K562 (cell line): ENCODE measurements around the gene ACKR3. TPM values are rescaled to one million over a fixed set of nuclear protein-coding genes. Genes with fewer than 3 reads are reported as not detected.

Source experiments
- ATAC-seq: fragments of 200-7000 bp; cut with Tn5 transposase; 3 replicates; pipeline ENCODE4 v1.9.1; 2020; ENCODE audit warnings: moderate library complexity
- BruUV-seq: library from RNA; stranded (reverse); fragments of 400-500 nt; replicated peaks from 2 replicates; lab custom pipeline; 2021; lab: Mats Ljungman, UMichigan
- CTCF ChIA-PET: fragments of 300-600 bp; formaldehyde crosslinking; extraction: SDS; loops from one replicate; lab custom pipeline; 2021; ENCODE audit warnings: low intra/inter-chr PET ratio; lab: Yijun Ruan, JAX
- POLR2A ChIA-PET: fragments of 300-600, 350-650 bp; sonication (Branson Sonifier 250); formaldehyde crosslinking; extraction: SDS; loops from one replicate; lab custom pipeline; 2021; ENCODE audit warnings: antibody characterized with exemption, inconsistent platforms; lab: Yijun Ruan, JAX
- DNase-seq, 4 experiments: peaks; one replicate each; pipeline versions ENCODE4 v3.0.0 to v3.0.0-alpha.2; 2011 to 2018; ENCODE audit warnings: low spot score in 3 of 4, mixed read lengths in 3 of 4; ENCODE audit errors: extremely low read depth in 1 of 4
- FAIRE-seq: peaks from 2 replicates; lab custom pipeline; 2011; peaks lifted over from hg19 to GRCh38; lab: Jason Lieb, UNC
- H2AFZ ChIP-seq: 2 replicates; pipeline ENCODE4 v1.6.0; 2011; ENCODE audit warnings: low read depth, low read length, control low read depth, inconsistent platforms
- H3K27ac ChIP-seq: fragments of 200-600 bp; 3 replicates; pipeline ENCODE4 v1.8.0; 2011; ENCODE audit warnings: low read depth, mild to moderate bottlenecking, control low read depth, inconsistent platforms, low read length, moderate library complexity, mixed read lengths; ENCODE audit errors: extremely low read depth
- H3K27me3 ChIP-seq, 2 experiments: fragments of 300-600 bp in 1 of 2; 2 replicates in 1 of 2; 3 replicates in 1 of 2; pipeline versions ENCODE4 v1.6.0 to v1.8.0; 2011; ENCODE audit warnings: inconsistent platforms in 2 of 2, low read length in 2 of 2, mild to moderate bottlenecking in 1 of 2, mixed read lengths in 1 of 2, moderate library complexity in 1 of 2; ENCODE audit not compliant: control insufficient read depth in 2 of 2, insufficient read depth in 2 of 2
- H3K36me3 ChIP-seq: fragments of 300-600 bp; 3 replicates; pipeline ENCODE4 v1.8.0; 2011; ENCODE audit warnings: mild to moderate bottlenecking, low read length, inconsistent platforms; ENCODE audit not compliant: control insufficient read depth, insufficient read depth
- H3K4me1 ChIP-seq, 2 experiments: fragments of 200-600 bp in 1 of 2; replicated peaks in 1 of 2; 2 replicates in 1 of 2; 3 replicates in 1 of 2; pipeline versions ENCODE4 v1.5.1 to v1.8.0; 2011; ENCODE audit warnings: inconsistent platforms in 2 of 2, low read length in 2 of 2, mild to moderate bottlenecking in 1 of 2, mixed read lengths in 1 of 2, moderate library complexity in 1 of 2; ENCODE audit not compliant: control insufficient read depth in 2 of 2, insufficient read depth in 2 of 2
- H3K4me2 ChIP-seq: 2 replicates; pipeline ENCODE4 v1.6.1; 2011; ENCODE audit warnings: low read length, control low read depth, inconsistent platforms, mixed read lengths; ENCODE audit not compliant: insufficient read depth
- H3K4me3 ChIP-seq: fragments of 200-600 bp; sonication (generic), shearing (Covaris generic); 2 replicates; pipeline ENCODE4 v1.5.1; 2016; ENCODE audit warnings: control low read depth, inconsistent platforms
- H3K79me2 ChIP-seq: fragments of 200-600 bp; 3 replicates; pipeline ENCODE4 v1.8.0; 2011; ENCODE audit warnings: low read length, inconsistent platforms; ENCODE audit not compliant: control insufficient read depth, insufficient read depth
- H3K9ac ChIP-seq, 2 experiments: 2 replicates each; pipeline versions ENCODE4 v1.6.0 to v1.6.1; 2011; ENCODE audit warnings: low read depth in 2 of 2, low read length in 2 of 2, control low read depth in 1 of 2, inconsistent platforms in 1 of 2, mild to moderate bottlenecking in 1 of 2, mixed read lengths in 1 of 2; ENCODE audit not compliant: insufficient read depth in 1 of 2
- H3K9me1 ChIP-seq: one replicate; pipeline ENCODE4 v1.6.0; 2011; ENCODE audit warnings: inconsistent platforms, mild to moderate bottlenecking, low read length, moderate library complexity; ENCODE audit not compliant: control insufficient read depth, insufficient read depth
- H3K9me3 ChIP-seq: replicated peaks from 2 replicates; pipeline ENCODE4 v1.5.1; 2011; ENCODE audit warnings: low read depth, low read length, inconsistent platforms; ENCODE audit not compliant: control insufficient read depth, insufficient read depth
- H4K20me1 ChIP-seq: replicated peaks from 2 replicates; pipeline ENCODE4 v1.6.1; 2011; ENCODE audit warnings: low read length, inconsistent platforms, mixed read lengths; ENCODE audit not compliant: control insufficient read depth, insufficient read depth
- ESRRB ChIP-seq: fragments of 250-450 bp; sonication (Bioruptor Pico); IDR thresholded peaks from 2 replicates; pipeline ENCODE4 v1.5.0; 2020; ENCODE audit warnings: mild to moderate bottlenecking, moderate library complexity, borderline replicate concordance
- HIVEP1 ChIP-seq: fragments of 250-450 bp; sonication (Bioruptor Pico); IDR thresholded peaks from 2 replicates; pipeline ENCODE4 v1.4.0; 2020; ENCODE audit warnings: mild to moderate bottlenecking
- PHB ChIP-seq: fragments of 250-450 bp; sonication (Bioruptor Pico); IDR thresholded peaks from 2 replicates; pipeline ENCODE4 v1.5.0; 2021
- SETDB1 ChIP-seq: IDR thresholded peaks from one replicate; pipeline ENCODE4 v1.6.1; 2012; ENCODE audit warnings: low read length, control low read depth, inconsistent platforms
- SLC30A9 ChIP-seq: fragments of 250-450 bp; sonication (Bioruptor Pico); IDR thresholded peaks from 2 replicates; pipeline ENCODE4 v1.8.0; 2022; ENCODE audit warnings: mild to moderate bottlenecking, moderate library complexity
- SP1 ChIP-seq: sonication (generic); formaldehyde crosslinking; IDR thresholded peaks from 2 replicates; pipeline ENCODE4 v1.8.1; 2022; ENCODE audit warnings: mild to moderate bottlenecking, missing genetic modification reagents
- TBP ChIP-seq: optimal IDR thresholded peaks from 2 replicates; pipeline ENCODE3; 2011; ENCODE audit warnings: low read depth, low read length, improper control_type of control experiment
- TCF7 ChIP-seq: sonication (generic); IDR thresholded peaks from 2 replicates; pipeline ENCODE4 v1.6.1; 2016; ENCODE audit warnings: antibody characterized with exemption, borderline replicate concordance
- ZNF282 ChIP-seq: sonication (generic); formaldehyde crosslinking; IDR thresholded peaks from 2 replicates; pipeline ENCODE4 v1.8.1; 2023; ENCODE audit warnings: missing genetic modification reagents
- WGBS: fragments of 100-300 bp; shearing (Covaris generic); methylation state at CpG from one replicate; pipeline ENCODE4 v1.1.6; 2016; ENCODE audit warnings: low coverage, mixed read lengths; ENCODE audit not compliant: insufficient coverage; ENCODE audit errors: missing lambda C conversion rate; 5-methylcytosine and 5-hydroxymethylcytosine counted together
- in situ Hi-C: fragments of 300-500 bp; cut with MboI; formaldehyde crosslinking; loops from 4 replicates; pipeline ENCODE4 v1.15.0; 2018; ENCODE audit warnings: inconsistent platforms, mixed read lengths
- intact Hi-C: fragments of 100-400 bp; cut with micrococcal nuclease; formaldehyde crosslinking; loops from 2 replicates; pipeline ENCODE4 v1.14.2; 2022
- polyA plus RNA-seq, 8 experiments: library from polyadenylated mRNA; depleted of rRNA in 4 of 8; stranded (reverse) in 5 of 8; unstranded in 3 of 8; fragments of >200 nt; fragmentation: Nextera tagmentation in 2 of 8; fragmentation: Illumina TruSeq in 1 of 8; extraction: Ambion mirVana in 2 of 8; extraction: Trizol in 1 of 8; gene quantifications; 2 replicates each; pipeline versions ENCODE4 v1.2.1 to v1.2.3, GENCODE V29; 2011 to 2014; ENCODE audit warnings: inconsistent platforms in 1 of 8, missing spikeins in 1 of 8
- total RNA-seq, 7 experiments: library from RNA; depleted of rRNA in 6 of 7; stranded (reverse); fragments of >200 nt in 6 of 7; fragmentation: Illumina TruSeq in 2 of 7; extraction: Trizol in 2 of 7; gene quantifications; 2 replicates each; pipeline versions ENCODE4 v1.2.1 to v1.2.3, GENCODE V29; 2011 to 2021; ENCODE audit warnings: low replicate concordance in 1 of 7
- TF ChIP-seq, protein P1 (sequence below): fragments of 250-450 bp; sonication (Bioruptor Pico); IDR thresholded peaks from 2 replicates; pipeline ENCODE4 v1.4.0; 2020; ENCODE audit warnings: mild to moderate bottlenecking, moderate library complexity, borderline replicate concordance

The ACKR3 gene
- total and polyA plus RNA-seq, 9 of the 15 experiments (the other 6 are each of a cell fraction or from before 2014, with no cell fraction given): 0.07 TPM; not detected in 8

GRCh38 chr2:236576953-236577352 is 7.3 kb downstream of the ACKR3 start (continued):
- TF ChIP-seq, protein P1, sequence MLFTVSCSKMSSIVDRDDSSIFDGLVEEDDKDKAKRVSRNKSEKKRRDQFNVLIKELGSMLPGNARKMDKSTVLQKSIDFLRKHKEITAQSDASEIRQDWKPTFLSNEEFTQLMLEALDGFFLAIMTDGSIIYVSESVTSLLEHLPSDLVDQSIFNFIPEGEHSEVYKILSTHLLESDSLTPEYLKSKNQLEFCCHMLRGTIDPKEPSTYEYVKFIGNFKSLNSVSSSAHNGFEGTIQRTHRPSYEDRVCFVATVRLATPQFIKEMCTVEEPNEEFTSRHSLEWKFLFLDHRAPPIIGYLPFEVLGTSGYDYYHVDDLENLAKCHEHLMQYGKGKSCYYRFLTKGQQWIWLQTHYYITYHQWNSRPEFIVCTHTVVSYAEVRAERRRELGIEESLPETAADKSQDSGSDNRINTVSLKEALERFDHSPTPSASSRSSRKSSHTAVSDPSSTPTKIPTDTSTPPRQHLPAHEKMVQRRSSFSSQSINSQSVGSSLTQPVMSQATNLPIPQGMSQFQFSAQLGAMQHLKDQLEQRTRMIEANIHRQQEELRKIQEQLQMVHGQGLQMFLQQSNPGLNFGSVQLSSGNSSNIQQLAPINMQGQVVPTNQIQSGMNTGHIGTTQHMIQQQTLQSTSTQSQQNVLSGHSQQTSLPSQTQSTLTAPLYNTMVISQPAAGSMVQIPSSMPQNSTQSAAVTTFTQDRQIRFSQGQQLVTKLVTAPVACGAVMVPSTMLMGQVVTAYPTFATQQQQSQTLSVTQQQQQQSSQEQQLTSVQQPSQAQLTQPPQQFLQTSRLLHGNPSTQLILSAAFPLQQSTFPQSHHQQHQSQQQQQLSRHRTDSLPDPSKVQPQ: no peak
- TF ChIP-seq SP1 (CRISPR knock-in tag) (no peak), TBP (no peak), ESRRB (no peak), ZNF282 (CRISPR knock-in tag) (no peak)

DNA sequence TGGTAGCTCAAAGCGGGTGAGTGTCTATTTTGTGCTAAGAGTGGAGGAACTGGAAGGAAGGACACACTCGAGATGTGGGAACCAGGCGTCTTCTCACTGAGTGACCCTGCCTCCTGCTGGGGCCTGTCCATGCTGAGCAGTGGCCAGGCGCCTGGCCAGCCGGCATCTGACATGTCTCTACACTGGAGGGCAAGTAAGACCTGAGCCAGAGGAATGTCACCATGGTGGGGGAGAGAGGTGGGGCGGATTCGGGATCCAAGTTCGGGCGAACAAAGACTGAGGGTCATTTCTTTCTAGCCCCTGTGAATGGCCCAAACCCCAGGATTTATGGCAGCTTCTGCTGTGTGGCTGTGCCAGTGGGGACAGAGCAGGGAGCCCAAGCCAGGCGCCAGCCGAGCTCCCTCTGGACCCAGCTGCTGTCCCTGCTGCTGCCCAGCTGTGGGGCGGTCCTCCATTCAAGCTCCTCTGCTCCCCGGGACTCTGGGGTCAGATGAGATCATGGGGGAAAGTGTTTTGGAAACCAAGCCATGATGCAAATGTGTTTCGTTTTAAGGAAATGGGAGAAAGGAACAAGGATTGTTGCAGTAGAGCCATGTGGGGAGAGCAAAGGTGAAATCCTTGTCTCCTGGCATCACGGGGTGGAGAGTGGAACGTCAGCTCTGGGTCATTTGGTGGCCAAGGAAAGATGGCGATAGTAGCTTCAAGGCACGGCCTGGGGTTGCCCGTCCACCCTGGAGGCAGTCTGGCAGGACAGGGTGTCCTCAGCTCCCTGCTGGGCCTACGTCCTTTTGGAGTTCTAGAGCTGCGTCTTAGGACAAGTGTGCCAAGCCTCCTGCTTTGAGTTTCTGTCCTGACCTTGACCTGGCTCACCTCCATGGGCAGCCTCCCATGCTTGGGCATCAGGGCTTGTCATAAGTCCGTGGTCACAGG is 8.1 kb downstream of the ACKR3 start:
- peaks cover 3 to 48% of the 10 kb centered on the region in 2 experiments; a peak in 4 of 5 replicates for H3K27me3 ChIP-seq
- ATAC-seq (no peak), FAIRE-seq (no peak), DNase-seq (no peak)
- POLR2A ChIA-PET: interaction anchor here (0.5 to 0.6 kb wide), 2 partner anchors 114 to 198 kb away, joined by 3 to 4 read pairs; no protein-coding TSS in a partner anchor
- H3K4me1 ChIP-seq: no peaks in the 10 kb centered on the region
- TF ChIP-seq SETDB1 (no peak), TCF7 (no peak), PHB (no peak), SLC30A9 (CRISPR knock-in tag) (no peak), HIVEP1 (CRISPR knock-in tag) (no peak)
- in situ Hi-C loops (no loop called here), intact Hi-C loops (no loop called here)
- CTCF ChIA-PET: no interaction called here
- H2AFZ ChIP-seq: no peak overlapping the region
- no peaks in the 10 kb centered on the region for H3K9me1 ChIP-seq
- H3K4me2 ChIP-seq: no peak overlapping the region
- no peak overlapping the region for H3K27ac ChIP-seq
- no peaks in the 10 kb centered on the region for H3K79me2 ChIP-seq
- no peaks in the 10 kb centered on the region for H3K9me3 ChIP-seq
- BruUV-seq: no TSS peak
- H3K9ac ChIP-seq: no peak overlapping the region
- no peaks in the 10 kb centered on the region for H3K36me3 ChIP-seq
- WGBS: 1% methylated on average over 18 of the region's 22 CpGs
- no peaks in the 10 kb centered on the region for H4K20me1 ChIP-seq
- no peak overlapping the region for H3K4me3 ChIP-seq
